Measurements from ENCODE around the gene RFWD3.

The RFWD3 gene

DNA sequence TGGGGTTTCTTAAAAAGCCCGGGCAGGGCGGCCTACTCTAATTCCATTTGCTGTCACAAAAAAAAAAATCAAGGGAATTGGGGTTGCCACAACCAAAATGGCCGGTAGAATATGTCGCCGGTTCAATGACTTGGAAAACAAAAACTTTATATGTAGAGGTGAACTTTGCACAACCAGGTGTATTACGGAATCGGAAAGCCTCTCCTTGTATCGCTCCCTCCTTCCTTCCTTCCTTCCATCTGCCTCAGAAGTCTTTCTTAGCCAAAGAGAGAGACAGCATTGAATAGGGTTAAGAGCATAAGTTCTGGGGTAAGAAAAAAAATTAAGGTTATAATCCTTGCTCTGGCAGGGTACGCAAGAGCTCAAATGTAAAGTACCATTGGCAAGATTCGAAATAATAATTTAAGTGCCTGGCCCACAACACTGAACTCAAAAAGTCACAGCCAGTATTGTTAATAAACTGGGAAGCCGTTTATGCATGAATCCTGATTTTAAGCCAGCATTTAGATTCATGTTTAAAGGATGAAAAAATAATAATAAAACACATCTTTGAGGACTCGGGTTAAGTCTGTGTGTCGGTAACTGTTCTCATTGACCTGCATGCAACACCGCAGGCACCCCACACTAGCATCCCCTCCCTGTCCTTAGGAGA, 59.2 kb downstream of the RFWD3 start:
- DNase-seq = no peak
- Histone ChIP-seq H3K4me3 (ENCODE audit: low read depth, low read length) (peak overlapping the region; percentile 88), H3K4me1 (no peaks in the 10 kb centered on the region; the same call in 1 of the 2 replicates), H3K36me3 (no peaks in the 10 kb centered on the region), H3K9me3 (no peaks in the 10 kb centered on the region), H3K27me3 (no peaks in the 10 kb centered on the region)
- TF ChIP-seq, protein P1, sequence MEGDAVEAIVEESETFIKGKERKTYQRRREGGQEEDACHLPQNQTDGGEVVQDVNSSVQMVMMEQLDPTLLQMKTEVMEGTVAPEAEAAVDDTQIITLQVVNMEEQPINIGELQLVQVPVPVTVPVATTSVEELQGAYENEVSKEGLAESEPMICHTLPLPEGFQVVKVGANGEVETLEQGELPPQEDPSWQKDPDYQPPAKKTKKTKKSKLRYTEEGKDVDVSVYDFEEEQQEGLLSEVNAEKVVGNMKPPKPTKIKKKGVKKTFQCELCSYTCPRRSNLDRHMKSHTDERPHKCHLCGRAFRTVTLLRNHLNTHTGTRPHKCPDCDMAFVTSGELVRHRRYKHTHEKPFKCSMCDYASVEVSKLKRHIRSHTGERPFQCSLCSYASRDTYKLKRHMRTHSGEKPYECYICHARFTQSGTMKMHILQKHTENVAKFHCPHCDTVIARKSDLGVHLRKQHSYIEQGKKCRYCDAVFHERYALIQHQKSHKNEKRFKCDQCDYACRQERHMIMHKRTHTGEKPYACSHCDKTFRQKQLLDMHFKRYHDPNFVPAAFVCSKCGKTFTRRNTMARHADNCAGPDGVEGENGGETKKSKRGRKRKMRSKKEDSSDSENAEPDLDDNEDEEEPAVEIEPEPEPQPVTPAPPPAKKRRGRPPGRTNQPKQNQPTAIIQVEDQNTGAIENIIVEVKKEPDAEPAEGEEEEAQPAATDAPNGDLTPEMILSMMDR (IDR thresholded peaks at IDR 0.05; ENCODE audit: low read depth, low read length) = no peak

DNA sequence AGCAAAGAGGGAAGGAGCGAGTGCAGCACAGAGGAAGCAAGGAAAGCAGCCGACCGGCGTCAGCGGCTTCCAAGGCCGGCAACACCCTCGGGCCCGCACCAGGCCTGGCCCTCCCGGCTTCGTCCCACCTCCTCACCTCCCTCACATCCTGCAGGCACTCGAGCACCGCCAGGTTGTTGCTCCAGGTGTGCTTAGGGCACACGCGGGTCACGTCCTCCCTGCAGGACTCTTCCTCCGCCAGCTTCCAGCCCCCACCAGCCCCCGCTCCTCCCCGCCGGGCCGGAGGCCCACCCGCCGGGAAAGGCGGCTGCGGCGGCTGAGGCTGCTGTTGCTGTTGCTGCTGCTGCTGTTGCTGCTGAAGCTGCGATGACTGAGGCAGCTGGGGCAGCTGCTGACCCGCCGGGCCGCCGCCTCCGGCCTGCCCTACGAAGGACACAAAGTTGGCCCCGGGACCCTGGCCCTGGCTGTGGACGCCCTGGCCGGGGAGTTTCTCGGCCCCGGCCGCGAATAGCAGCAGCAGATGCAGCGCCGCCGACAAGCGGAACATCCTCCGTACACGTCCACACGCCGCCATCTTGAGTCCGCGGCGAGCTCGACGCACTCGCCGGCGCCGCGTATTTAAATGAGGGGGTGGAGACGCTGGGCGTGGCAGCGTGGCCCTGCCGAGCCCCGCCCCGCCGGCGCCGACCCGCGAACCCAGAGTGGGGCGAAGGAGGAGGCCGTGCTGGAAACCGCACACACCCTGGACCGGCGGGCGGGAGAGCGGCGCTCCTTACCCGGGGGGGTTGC, 60.0 kb downstream of the RFWD3 start, which contains the start of gene GLG1:
Gene GLG1, minus strand, starts transcription at position 594 of the 789 bp plus-strand sequence. Its CDS starts 20 bp downstream, at position 574.
- Histone ChIP-seq H3K9me3 (no peaks in the 10 kb centered on the region), H3K4me3 (ENCODE audit: low read depth, low read length) (peak within 1 kb of the TSS; percentile 88), H3K4me1 (peaks cover 2% of the 10 kb centered on the region), H3K36me3 (no peaks in the 10 kb centered on the region), H3K27me3 (no peaks in the 10 kb centered on the region)
- DNase-seq = peak; percentile 93
- TF ChIP-seq, protein P1 (IDR thresholded peaks at IDR 0.05; ENCODE audit: low read depth, low read length) = no peak

DNA sequence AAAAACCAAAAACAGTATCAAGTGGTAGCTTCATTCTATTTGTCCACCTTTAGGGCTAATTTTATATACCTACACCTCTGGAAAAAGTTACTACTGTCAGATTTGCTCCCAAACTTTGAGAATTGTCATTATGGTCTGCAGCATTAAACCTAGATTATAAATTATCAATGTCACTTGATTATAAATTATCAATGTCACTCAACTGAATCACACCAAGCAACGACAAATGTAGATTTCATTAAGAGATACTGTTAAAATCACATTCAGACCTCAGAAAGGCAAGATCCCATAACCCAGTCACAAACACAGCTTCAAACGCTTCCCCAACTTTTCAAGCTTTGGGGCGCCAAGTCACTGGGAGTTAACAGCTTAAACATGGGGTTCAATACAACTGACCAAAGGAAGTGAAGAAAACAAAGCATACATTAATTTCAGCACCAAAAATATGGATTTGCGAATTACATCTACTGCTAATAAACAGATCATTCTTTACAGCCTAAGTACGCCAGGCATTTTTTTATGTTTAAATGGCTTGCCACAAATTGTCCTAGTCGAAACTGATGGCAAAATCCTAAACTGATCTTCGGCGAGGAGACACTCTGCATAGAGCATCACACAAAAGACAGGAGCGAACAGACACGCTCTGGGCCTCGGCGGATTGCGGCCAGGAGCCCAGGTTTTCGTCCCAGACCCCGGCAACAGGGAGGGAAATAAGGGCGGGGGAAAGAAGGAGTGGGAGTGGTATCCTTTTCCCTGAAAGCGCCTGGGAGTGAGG, 60.7 kb downstream of the RFWD3 start:
- TF ChIP-seq, protein P1 (IDR thresholded peaks at IDR 0.05; ENCODE audit: low read depth, low read length) = no peak
- Histone ChIP-seq H3K9me3 (no peaks in the 10 kb centered on the region), H3K36me3 (no peaks in the 10 kb centered on the region), H3K27me3 (no peaks in the 10 kb centered on the region), H3K4me3 (ENCODE audit: low read depth, low read length) (peak overlapping the region; percentile 88), H3K4me1 (peaks cover 7% of the 10 kb centered on the region)
- DNase-seq = peak; percentile 66

DNA sequence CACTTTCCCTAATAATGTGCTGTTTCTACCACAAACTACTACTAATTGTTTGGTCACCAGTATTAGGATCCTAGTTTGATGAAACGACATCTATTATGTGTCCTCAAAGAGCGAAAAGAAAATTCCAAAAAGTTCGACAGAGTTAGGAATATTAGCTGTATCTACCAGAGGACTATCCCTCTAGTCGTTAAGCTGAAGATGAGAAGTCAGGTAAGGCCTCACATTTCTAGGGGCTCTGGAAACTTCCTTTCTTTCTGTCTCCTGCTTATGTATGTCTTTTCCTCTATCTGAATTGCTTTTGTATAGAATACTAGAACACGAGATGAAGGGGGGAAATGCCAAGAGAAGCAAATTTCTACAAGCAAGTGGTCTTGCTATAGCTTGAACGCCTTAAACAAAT, 61.3 kb downstream of the RFWD3 start:
- Histone ChIP-seq H3K27me3 (no peaks in the 10 kb centered on the region), H3K4me3 (ENCODE audit: low read depth, low read length) (peak overlapping the region; percentile 88), H3K4me1 (peaks cover 7% of the 10 kb centered on the region), H3K36me3 (no peaks in the 10 kb centered on the region), H3K9me3 (no peaks in the 10 kb centered on the region)
- TF ChIP-seq, protein P1 (IDR thresholded peaks at IDR 0.05; ENCODE audit: low read depth, low read length) = no peak
- DNase-seq = no peak

DNA sequence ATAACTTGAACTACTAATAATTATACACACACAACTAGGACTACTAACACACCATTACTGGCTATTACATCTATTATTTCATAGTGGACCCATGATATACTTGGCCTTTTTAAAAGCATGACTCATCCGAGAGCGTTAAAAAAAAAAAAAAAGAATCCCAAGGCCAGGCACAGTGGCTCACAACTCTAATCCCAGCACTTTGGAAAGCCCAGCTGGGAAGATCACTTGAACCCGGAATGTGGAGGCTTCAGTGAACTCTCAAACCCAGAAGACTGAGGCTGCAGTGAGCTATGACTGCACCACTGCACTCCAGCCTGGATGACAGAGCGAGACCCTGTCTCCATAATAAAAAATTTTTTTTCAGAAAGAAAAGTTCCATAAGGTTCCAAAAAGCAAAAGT, 62.8 kb downstream of the RFWD3 start:
- H3K4me3 ChIP-seq (ENCODE audit: low read depth, low read length) = no peak overlapping the region
- H3K27me3 ChIP-seq = no peaks in the 10 kb centered on the region
- DNase-seq = no peak
- TF ChIP-seq, protein P1 (IDR thresholded peaks at IDR 0.05; ENCODE audit: low read depth, low read length) = no peak
- no peaks in the 10 kb centered on the region for H3K36me3 ChIP-seq
- peaks cover 7% of the 10 kb centered on the region for H3K4me1 ChIP-seq
- no peaks in the 10 kb centered on the region for H3K9me3 ChIP-seq
